Heart right ventricle (tissue), 16 donors: ENCODE measurements around the gene FIBCD1. TPM values are rescaled to one million over a fixed set of nuclear protein-coding genes. Genes with fewer than 3 reads are reported as not detected.

Source experiments
- ATAC-seq, 8 donors: fragments of 200-7000 bp; cut with Tn5 transposase; one replicate each; pipeline ENCODE4 v1.9.1; 2020; ENCODE audit warnings: mild to moderate bottlenecking in 8 of 8, moderate library complexity in 8 of 8, moderate number of reproducible peaks in 1 of 8
- DNase-seq, 2 donors: peaks; one replicate each; pipeline ENCODE4 v3.0.0-alpha.2; 2020
- H3K27ac ChIP-seq, 10 donors: fragments of 200-600 bp; sonication (generic) in 2 of 10; one replicate each; pipeline versions ENCODE4 v1.5.0 to v1.8.0; 2020 to 2022; ENCODE audit warnings: mild to moderate bottlenecking in 3 of 10
- H3K27me3 ChIP-seq, 7 donors: fragments of 200-600 bp; one replicate each; pipeline ENCODE4 v1.8.0; 2021 to 2022; ENCODE audit warnings: mild to moderate bottlenecking in 2 of 7
- H3K36me3 ChIP-seq, 9 donors: fragments of 200-600 bp; sonication (generic) in 1 of 9; one replicate each; pipeline versions ENCODE4 v1.5.0 to v1.8.0; 2020 to 2022; ENCODE audit warnings: mild to moderate bottlenecking in 2 of 9
- H3K4me1 ChIP-seq, 9 donors: fragments of 200-600 bp; sonication (generic) in 1 of 9; one replicate each; pipeline versions ENCODE4 v1.5.0 to v1.8.0; 2020 to 2022; ENCODE audit warnings: mild to moderate bottlenecking in 4 of 9
- H3K4me3 ChIP-seq, 10 donors: fragments of 200-600 bp; sonication (generic) in 2 of 10; one replicate each; pipeline versions ENCODE4 v1.5.0 to v1.8.0; 2020 to 2022; ENCODE audit warnings: mild to moderate bottlenecking in 7 of 10, moderate library complexity in 2 of 10
- H3K9me3 ChIP-seq, 11 donors: fragments of 200-600 bp in 10 of 11; sonication (generic) in 2 of 11; one replicate each; pipeline versions ENCODE4 v1.5.0 to v1.8.0; 2013 to 2022; ENCODE audit warnings: mild to moderate bottlenecking in 2 of 11, control low read depth in 1 of 11, moderate library complexity in 1 of 11
- CTCF ChIP-seq, 9 donors: fragments of 200-600 bp; sonication (generic) in 2 of 9; IDR thresholded peaks; one replicate each; pipeline versions ENCODE4 v1.5.0 to v1.8.0; 2021 to 2022; ENCODE audit warnings: antibody characterized with exemption in 9 of 9, mild to moderate bottlenecking in 5 of 9, moderate library complexity in 1 of 9
- WGBS, 2 donors: extraction: QIAGEN DNeasy Blood & Tissue Kit; methylation state at CpG; one replicate each; pipeline ENCODE4 v1.1.7; 2013; ENCODE audit warnings: inconsistent platforms in 1 of 2; 5-methylcytosine and 5-hydroxymethylcytosine counted together
- intact Hi-C, 10 donors: fragments of 100-400 bp; cut with DNase I; formaldehyde crosslinking; loops; one replicate each; pipeline versions ENCODE4 v1.11.1 to v1.14.2; 2022
- polyA plus RNA-seq, 2 donors: library from polyadenylated mRNA; stranded (reverse); fragments of 200-250 nt; gene quantifications; one replicate each; pipeline ENCODE4 v1.2.3, GENCODE V29; 2013
- total RNA-seq, 10 donors: library from RNA; stranded (reverse); fragmentation: NEBNext Ultra II Directional in 3 of 10; extraction: Animal tissue kit (Norgen Biotek cat#: 25700) in 3 of 10; gene quantifications; one replicate each; pipeline versions ENCODE4 v1.2.1 to v1.2.4, GENCODE V29; 2021 to 2023
- donor health status: Arrhythmogenic right ventricular cardiomyopathy.
- donor health status: ischemic (EF 13 %, LVEDD 7.1; RV severe dilation, severe dysfunction).
- donor health status: healthy with polysubstance abuse.
- donor health status: DM: no; HTN: yes; CAD: no.
- donor health status: DM: no; HTN: no; CAD: no.
- donor health status: ischemic (EF 25% LVEDD 6.9; RV normal size, moderate dysfunction).
- donor health status: ischemic (EF 25% LVEDD 5.7; RV mildly dilated, moderate dysfunction).
- donor health status: healthy.
- donor health status: DM: yes; HTN: yes; CAD: no.
- donor health status: Ischemic cardiomyopathy.
- donor health status: ischemic (EF 35%, LVEDD 5.7; RV mildly dilated, moderate dysfunction).
- donor health status: nonischemic (EF 11% LVEDD 7.7; RV severe dilation, severe dysfunction).
- donor health status: DM: yes; HTN: yes; CAD: no.
- donor health status: PGD.
- donor health status: ischemic (EF 29% LVEDD 5.4; RV normal size, mild dysfunction).
- donor health status: nonischemic (EF 23%, LVEDD 6.1; RV moderate dilation, normal function).

FIBCD1 gene
- total and polyA plus RNA-seq, 12 donors = 0.16 to 5.8 (median 1.2) TPM

GRCh38 chr9:130952065-130952762, 13.2 kb upstream of the FIBCD1 start:
- intact Hi-C loops = no loop called here
- TF ChIP-seq CTCF (IDR thresholded peaks at IDR 0.05) = no peak
- H3K4me1 ChIP-seq = no peaks in the 10 kb centered on the region
- ATAC-seq (no peak), DNase-seq (no peak)
- no peaks in the 10 kb centered on the region for H3K36me3 ChIP-seq
- no peak overlapping the region for H3K4me3 ChIP-seq
- peaks cover 0 to 6% (median 0%) of the 10 kb centered on the region in 11 donors for H3K9me3 ChIP-seq
- H3K27ac ChIP-seq = no peak overlapping the region
- H3K27me3 ChIP-seq = peaks cover 0 to 32% (median 6%) of the 10 kb centered on the region in 7 donors
- 71 to 75% methylated on average over 6 of the region's 6 CpGs for WGBS, 2 donors

GRCh38 chr9:130950039-130950311, 10.9 kb upstream of the FIBCD1 start:
- H3K27me3 ChIP-seq = peaks cover 0 to 29% (median 5%) of the 10 kb centered on the region in 7 donors
- WGBS, 2 donors = 84 to 86% methylated on average over 1 of the region's 1 CpG
- no peak overlapping the region for H3K4me3 ChIP-seq
- H3K4me1 ChIP-seq = no peaks in the 10 kb centered on the region
- no peak overlapping the region for H3K27ac ChIP-seq
- TF ChIP-seq CTCF (IDR thresholded peaks at IDR 0.05) = no peak
- no peak for ATAC-seq
- intact Hi-C loops = no loop called here
- H3K36me3 ChIP-seq = no peaks in the 10 kb centered on the region
- DNase-seq = no peak
- H3K9me3 ChIP-seq = peaks cover 0 to 6% (median 0%) of the 10 kb centered on the region in 11 donors

- H3K4me1 ChIP-seq = no peaks in the 10 kb centered on the region
- no peak overlapping the region for H3K4me3 ChIP-seq
- H3K27me3 ChIP-seq = peaks cover 0 to 29% (median 5%) of the 10 kb centered on the region in 7 donors
- WGBS, 2 donors = 71 to 74% methylated on average over 8 of the region's 8 CpGs
- H3K36me3 ChIP-seq = no peaks in the 10 kb centered on the region
- peaks cover 0 to 6% (median 0%) of the 10 kb centered on the region in 11 donors for H3K9me3 ChIP-seq
- no peak for TF ChIP-seq CTCF (IDR thresholded peaks at IDR 0.05)
- no peak overlapping the region for H3K27ac ChIP-seq
- DNase-seq = no peak
- no peak for ATAC-seq
- intact Hi-C loops = loop anchor here in 2 of 10 donors (5.0 to 10.0 kb wide), 2 partner anchors 43 to 185 kb away; no protein-coding TSS in a partner anchor
Measured at GRCh38 chr9:130949188-130950038, 10.4 kb upstream of the FIBCD1 start.

- ATAC-seq = no peak
- no peak for TF ChIP-seq CTCF (IDR thresholded peaks at IDR 0.05)
- no peaks in the 10 kb centered on the region for H3K36me3 ChIP-seq
- H3K9me3 ChIP-seq = peaks cover 0 to 6% (median 0%) of the 10 kb centered on the region in 11 donors
- no peak overlapping the region for H3K4me3 ChIP-seq
- peaks cover 0 to 27% (median 6%) of the 10 kb centered on the region in 7 donors for H3K27me3 ChIP-seq
- intact Hi-C loops = loop anchor here in 2 of 10 donors (5.0 to 10.0 kb wide), 2 partner anchors 44 to 183 kb away; no protein-coding TSS in a partner anchor
- 72 to 74% methylated on average over 8 of the region's 8 CpGs for WGBS, 2 donors
- no peak overlapping the region for H3K27ac ChIP-seq
- DNase-seq = no peak
- H3K4me1 ChIP-seq = no peaks in the 10 kb centered on the region
Measured at GRCh38 chr9:130948266-130948665, 9.2 kb upstream of the FIBCD1 start.
